ENCODE data around the gene ABCC10.

GRCh38 chr6:43435682-43436437 is 8.5 kb downstream of the ABCC10 start:
- TF ChIP-seq REST (IDR thresholded peaks at IDR 0.05; ENCODE audit: insufficient replicate concordance, low read depth) (no peak), CTCF (IDR thresholded peaks at IDR 0.05; ENCODE audit: insufficient read depth, low read length) (no peak)
